Hematopoietic multipotent progenitor cell treated with erythropoietin and hydrocortisone succinate and interleukin-3 and kit ligand, for 4 days (in vitro differentiated cells): Measurements from ENCODE around the gene PIGR.
A peak's percentile ranks its signal among the peaks of the same experiment; 100 is the strongest.

Source experiments
- DNase-seq: peaks from one replicate; pipeline ENCODE4 v3.0.0-alpha.2; 2015

PIGR gene

GRCh38 chr1:206885341-206886060, 60.8 kb downstream of the PIGR start:
- no peak for DNase-seq

GRCh38 chr1:206883876-206884275, 62.4 kb downstream of the PIGR start:
- no peak for DNase-seq

- no peak for DNase-seq
Measured at GRCh38 chr1:206883160-206883559, 63.1 kb downstream of the PIGR start.

GRCh38 chr1:206882555-206882954, 63.7 kb downstream of the PIGR start:
- peak; percentile 18 for DNase-seq

DNA sequence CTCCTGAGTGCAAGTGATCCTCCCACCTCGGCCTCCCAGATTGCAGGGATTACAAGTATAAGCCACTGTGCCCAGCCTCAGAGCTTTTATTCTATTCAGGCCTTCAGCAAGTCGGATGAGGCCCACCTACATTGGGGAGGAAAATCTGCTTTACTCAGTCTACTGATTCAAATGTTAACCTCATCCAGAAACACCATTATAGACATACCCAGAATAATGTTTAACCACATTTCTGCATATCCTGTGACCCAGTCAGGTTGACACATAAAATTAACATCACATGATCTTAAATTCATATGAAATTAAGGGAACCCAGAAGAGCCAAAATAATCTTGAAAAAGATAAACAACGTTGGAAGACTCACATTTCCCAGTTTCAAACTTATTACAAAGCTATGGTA, 66.0 kb downstream of the PIGR start:
- no peak for DNase-seq
